Upper lobe of left lung (tissue), 4 donors: ENCODE data around the gene CACNB2.

ENCODE experiments used
- CTCF ChIP-seq, 6 experiments: fragments of 450-650 bp in 4 of 6; fragments of 200-600 bp in 2 of 6; sonication (generic) in 2 of 6; IDR thresholded peaks; one replicate each; pipeline ENCODE4 v1.5.1; 2016 to 2019; ENCODE audit warnings: antibody characterized with exemption in 6 of 6
- EP300 ChIP-seq, 4 donors: sonication (generic); formaldehyde crosslinking; IDR thresholded peaks; one replicate each; pipeline ENCODE4 v1.5.1; 2017; ENCODE audit warnings: antibody characterized with exemption in 4 of 4, control low read depth in 2 of 4

- no peak for TF ChIP-seq EP300 (IDR thresholded peaks at IDR 0.05)
- no peak for TF ChIP-seq CTCF (IDR thresholded peaks at IDR 0.05)
Measured at GRCh38 chr10:18497806-18498369, 357.7 kb downstream of the CACNB2 start.
